ENCODE data around the gene DDX11. TPM values are rescaled to one million over a fixed set of nuclear protein-coding genes. Genes with fewer than 3 reads are reported as not detected.

Gene DDX11
- total and polyA plus RNA-seq, 2 donors (not counting 1 experiment from before 2014, with no cell fraction given), result 68.0 to 90.2 TPM

DNA sequence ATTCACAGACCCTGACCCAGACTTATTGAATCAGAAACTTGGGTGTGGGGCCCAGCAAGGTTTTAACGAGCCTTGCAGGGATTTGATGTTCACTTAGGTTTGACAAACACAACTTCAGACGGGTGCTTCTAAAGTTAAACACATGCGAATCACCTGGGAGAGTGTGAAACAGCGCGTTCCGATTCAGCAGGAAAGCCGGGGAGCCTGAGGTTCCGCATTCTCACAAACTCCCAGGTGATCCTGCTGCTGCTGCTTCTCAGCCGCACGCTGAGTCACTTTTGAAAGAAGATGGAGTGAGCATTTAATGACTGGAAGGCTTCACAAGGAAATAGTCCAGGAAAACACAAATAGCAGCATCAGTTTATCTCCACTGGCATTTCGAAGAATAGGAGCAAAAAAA is 44.2 kb upstream of the DDX11 start:
- H3K79me2 ChIP-seq (ENCODE audit: control insufficient read depth, insufficient read depth, low read length), result no peaks in the 10 kb centered on the region
- H3K27ac ChIP-seq (ENCODE audit: low read length in 2 of 2), result no peak overlapping the region
- ATAC-seq (ENCODE audit: low read depth), result no peak
- H3K4me3 Mint-ChIP-seq, result no peak overlapping the region
- no peak overlapping the region for H3K27ac Mint-ChIP-seq
- no peak for DNase-seq
- no peak overlapping the region for H3K4me3 ChIP-seq (ENCODE audit: control extremely low read depth in 1 of 5, extremely low read depth in 1 of 5, insufficient read depth in 1 of 5, low read depth in 2 of 5, low read length in 4 of 5)
- H3K36me3 ChIP-seq (replicated peaks in 1 of 2; ENCODE audit: control extremely low read depth in 1 of 2, control insufficient read depth in 1 of 2, extremely low read depth in 1 of 2, insufficient read depth in 2 of 2, low read length in 1 of 2), result no peaks in the 10 kb centered on the region
- TF ChIP-seq EZH2 (IDR thresholded peaks at IDR 0.05; ENCODE audit: borderline replicate concordance, insufficient read depth, low read depth, low read length, poor library complexity, severe bottlenecking), result no peak
- TF ChIP-seq, protein P1, sequence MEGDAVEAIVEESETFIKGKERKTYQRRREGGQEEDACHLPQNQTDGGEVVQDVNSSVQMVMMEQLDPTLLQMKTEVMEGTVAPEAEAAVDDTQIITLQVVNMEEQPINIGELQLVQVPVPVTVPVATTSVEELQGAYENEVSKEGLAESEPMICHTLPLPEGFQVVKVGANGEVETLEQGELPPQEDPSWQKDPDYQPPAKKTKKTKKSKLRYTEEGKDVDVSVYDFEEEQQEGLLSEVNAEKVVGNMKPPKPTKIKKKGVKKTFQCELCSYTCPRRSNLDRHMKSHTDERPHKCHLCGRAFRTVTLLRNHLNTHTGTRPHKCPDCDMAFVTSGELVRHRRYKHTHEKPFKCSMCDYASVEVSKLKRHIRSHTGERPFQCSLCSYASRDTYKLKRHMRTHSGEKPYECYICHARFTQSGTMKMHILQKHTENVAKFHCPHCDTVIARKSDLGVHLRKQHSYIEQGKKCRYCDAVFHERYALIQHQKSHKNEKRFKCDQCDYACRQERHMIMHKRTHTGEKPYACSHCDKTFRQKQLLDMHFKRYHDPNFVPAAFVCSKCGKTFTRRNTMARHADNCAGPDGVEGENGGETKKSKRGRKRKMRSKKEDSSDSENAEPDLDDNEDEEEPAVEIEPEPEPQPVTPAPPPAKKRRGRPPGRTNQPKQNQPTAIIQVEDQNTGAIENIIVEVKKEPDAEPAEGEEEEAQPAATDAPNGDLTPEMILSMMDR (IDR thresholded peaks at IDR 0.05), result no peak
- H3K9me3 Mint-ChIP-seq (ENCODE audit: insufficient read depth), result no peaks in the 10 kb centered on the region
- ChIA-PET POLR2A (no interaction called here), CTCF (no interaction called here)
- WGBS (ENCODE audit: insufficient coverage), result 100% methylated on average over 10 of the region's 11 CpGs
- H3K4me1 ChIP-seq (ENCODE audit: control insufficient read depth in 2 of 2, insufficient read depth in 2 of 2, low read length in 2 of 2), result no peaks in the 10 kb centered on the region
- no peaks in the 10 kb centered on the region for H4K20me1 ChIP-seq (ENCODE audit: control insufficient read depth, insufficient read depth, low read length, poor library complexity, severe bottlenecking)
- H3K27me3 Mint-ChIP-seq, result no peaks in the 10 kb centered on the region
- H3K4me1 Mint-ChIP-seq, result no peaks in the 10 kb centered on the region
- H3K9ac ChIP-seq (ENCODE audit: low read length), result no peak overlapping the region
- H2AFZ ChIP-seq (ENCODE audit: insufficient read depth, low read depth, low read length, poor library complexity, severe bottlenecking), result no peak overlapping the region
- H3K9me3 ChIP-seq (ENCODE audit: control extremely low read depth in 1 of 3, control insufficient read depth in 2 of 3, insufficient read depth in 1 of 3, low read length in 2 of 3), result no peaks in the 10 kb centered on the region
- no peaks in the 10 kb centered on the region for H3K27me3 ChIP-seq (replicated peaks in 1 of 4; ENCODE audit: control extremely low read depth in 1 of 4, control insufficient read depth in 3 of 4, insufficient read depth in 4 of 4, low read length in 3 of 4)
- no peak overlapping the region for H3K4me2 ChIP-seq (replicated peaks; ENCODE audit: low read depth, low read length, poor library complexity, severe bottlenecking)
- intact Hi-C loops (cut with micrococcal nuclease), result no loop called here

DNA sequence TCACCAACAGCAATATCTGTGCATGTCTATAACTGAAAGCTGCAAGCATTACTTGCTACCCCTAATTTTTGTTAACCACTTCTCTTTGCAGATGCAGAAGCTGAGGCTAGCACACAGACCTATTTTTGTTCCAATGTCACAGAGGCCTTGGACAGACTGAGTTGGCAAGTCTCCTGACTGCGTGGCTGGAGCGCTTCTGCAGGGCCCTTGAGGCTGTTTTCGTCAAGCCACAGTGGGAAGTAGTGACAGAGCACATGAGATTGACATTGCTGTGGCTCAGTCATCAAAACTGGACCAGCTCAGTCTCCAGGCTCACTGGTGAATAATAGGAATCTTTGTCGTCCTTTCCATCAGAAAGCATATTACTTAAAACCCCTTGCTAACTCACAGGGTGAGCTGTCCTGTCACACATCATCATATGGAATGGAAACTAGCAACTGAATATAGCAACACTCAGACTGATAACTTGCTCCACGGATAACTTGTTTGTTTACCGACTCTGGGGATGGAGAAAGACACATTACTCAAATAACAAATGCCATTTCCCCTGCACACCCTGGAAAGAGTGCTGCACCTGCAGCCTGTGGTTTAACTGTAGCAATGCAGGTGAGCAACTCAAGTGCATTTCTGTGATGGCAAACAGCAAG is 43.6 kb upstream of the DDX11 start:
- Histone ChIP-seq H3K4me3 (ENCODE audit: control extremely low read depth in 1 of 5, extremely low read depth in 1 of 5, insufficient read depth in 1 of 5, low read depth in 2 of 5, low read length in 4 of 5) (no peak overlapping the region), H3K4me1 (ENCODE audit: control insufficient read depth in 2 of 2, insufficient read depth in 2 of 2, low read length in 2 of 2) (no peaks in the 10 kb centered on the region), H4K20me1 (ENCODE audit: control insufficient read depth, insufficient read depth, low read length, poor library complexity, severe bottlenecking) (no peaks in the 10 kb centered on the region), H3K27me3 (replicated peaks in 1 of 4; ENCODE audit: control extremely low read depth in 1 of 4, control insufficient read depth in 3 of 4, insufficient read depth in 4 of 4, low read length in 3 of 4) (no peaks in the 10 kb centered on the region), H3K9ac (ENCODE audit: low read length) (no peak overlapping the region), H3K36me3 (replicated peaks in 1 of 2; ENCODE audit: control extremely low read depth in 1 of 2, control insufficient read depth in 1 of 2, extremely low read depth in 1 of 2, insufficient read depth in 2 of 2, low read length in 1 of 2) (no peaks in the 10 kb centered on the region), H3K9me3 (ENCODE audit: control extremely low read depth in 1 of 3, control insufficient read depth in 2 of 3, insufficient read depth in 1 of 3, low read length in 2 of 3) (no peaks in the 10 kb centered on the region), H3K27ac (ENCODE audit: low read length in 2 of 2) (no peak overlapping the region), H3K4me2 (replicated peaks; ENCODE audit: low read depth, low read length, poor library complexity, severe bottlenecking) (no peak overlapping the region), H2AFZ (ENCODE audit: insufficient read depth, low read depth, low read length, poor library complexity, severe bottlenecking) (no peak overlapping the region), H3K79me2 (ENCODE audit: control insufficient read depth, insufficient read depth, low read length) (no peaks in the 10 kb centered on the region)
- Mint-ChIP-seq H3K27me3 (no peaks in the 10 kb centered on the region), H3K9me3 (ENCODE audit: insufficient read depth) (no peaks in the 10 kb centered on the region), H3K4me3 (no peak overlapping the region), H3K4me1 (no peaks in the 10 kb centered on the region), H3K27ac (no peak overlapping the region)
- 56% methylated on average over 3 of the region's 6 CpGs for WGBS (ENCODE audit: insufficient coverage)
- no peak for ATAC-seq (ENCODE audit: low read depth)
- POLR2A ChIA-PET, result no interaction called here
- TF ChIP-seq EZH2 (IDR thresholded peaks at IDR 0.05; ENCODE audit: borderline replicate concordance, insufficient read depth, low read depth, low read length, poor library complexity, severe bottlenecking), result no peak
- TF ChIP-seq, protein P1 (IDR thresholded peaks at IDR 0.05), result no peak
- intact Hi-C loops (cut with micrococcal nuclease), result no loop called here
- CTCF ChIA-PET, result no interaction called here
- no peak for DNase-seq

Data from B cell (primary cell).